H1 (cell line): ENCODE results near the gene ARHGEF7. TPM values are rescaled to one million over a fixed set of nuclear protein-coding genes. Genes with fewer than 3 reads are reported as not detected.

Source experiments
- CTCF ChIA-PET: fragments of 300-600 bp; sonication (Branson Sonifier 250); formaldehyde crosslinking; loops from one replicate; lab custom pipeline; 2021; ENCODE audit not compliant: partially characterized antibody; lab: Charles Lee
- POLR2A ChIA-PET: fragments of 300-600 bp; sonication (Branson Sonifier 250); formaldehyde crosslinking; loops from one replicate; lab custom pipeline; 2021; ENCODE audit warnings: inconsistent platforms; ENCODE audit not compliant: partially characterized antibody; lab: Charles Lee
- DNase-seq, 2 experiments: peaks; one replicate each; pipeline versions ENCODE4 v3.0.0 to v3.0.0-alpha.2; 2010 to 2022; ENCODE audit warnings: low spot score in 2 of 2, low read depth in 1 of 2, mixed read lengths in 1 of 2
- FAIRE-seq: peaks from 2 replicates; lab custom pipeline; 2011; peaks lifted over from hg19 to GRCh38; lab: Jason Lieb, UNC
- H2AFZ ChIP-seq: 2 replicates; pipeline ENCODE4 v1.8.1; 2012; ENCODE audit warnings: low read length, inconsistent platforms
- H2AK5ac ChIP-seq: 2 replicates; pipeline ENCODE4 v1.6.1; 2013; ENCODE audit warnings: low read depth, low read length
- H2BK120ac ChIP-seq: replicated peaks from 2 replicates; pipeline ENCODE3; 2013; ENCODE audit warnings: low read depth, low read length, inconsistent platforms
- H2BK12ac ChIP-seq: 2 replicates; pipeline ENCODE4 v1.6.1; 2013; ENCODE audit warnings: low read depth, low read length
- H2BK15ac ChIP-seq: 2 replicates; pipeline ENCODE4 v1.6.1; 2013; ENCODE audit warnings: low read length
- H2BK20ac ChIP-seq: 2 replicates; pipeline ENCODE4 v1.6.1; 2013; ENCODE audit warnings: low read length
- H2BK5ac ChIP-seq: 2 replicates; pipeline ENCODE4 v1.6.1; 2013; ENCODE audit warnings: low read depth, low read length
- H3K14ac ChIP-seq: 2 replicates; pipeline ENCODE4 v1.6.1; 2013; ENCODE audit warnings: inconsistent platforms; ENCODE audit not compliant: insufficient read length
- H3K18ac ChIP-seq: 2 replicates; pipeline ENCODE4 v1.6.1; 2013; ENCODE audit warnings: low read length; ENCODE audit errors: extremely low read depth
- H3K23ac ChIP-seq: 2 replicates; pipeline ENCODE4 v1.6.1; 2013; ENCODE audit warnings: inconsistent platforms; ENCODE audit not compliant: insufficient read length
- H3K23me2 ChIP-seq: 2 replicates; pipeline ENCODE4 v1.6.1; 2013; ENCODE audit warnings: low read depth, low read length
- H3K27ac ChIP-seq: 2 replicates; pipeline ENCODE4 v1.6.1; 2011; ENCODE audit warnings: low read depth, low read length, inconsistent platforms
- H3K27me3 ChIP-seq, 4 experiments: replicated peaks in 1 of 4; 1 replicate in 1 of 4; 2 replicates in 3 of 4; pipeline versions ENCODE4 v1.6.1 to v1.8.1; 2011 to 2013; ENCODE audit warnings: low read length in 3 of 4, mild to moderate bottlenecking in 3 of 4, inconsistent platforms in 2 of 4, mixed read lengths in 2 of 4, moderate library complexity in 1 of 4; ENCODE audit not compliant: control insufficient read depth in 3 of 4, insufficient read depth in 3 of 4; ENCODE audit errors: extremely low read depth in 1 of 4
- H3K36me3 ChIP-seq, 4 experiments: 2 replicates each; pipeline versions ENCODE4 v1.6.1 to v1.8.1; 2011 to 2013; ENCODE audit warnings: mild to moderate bottlenecking in 4 of 4, low read length in 3 of 4, moderate library complexity in 2 of 4, control low read depth in 1 of 4, inconsistent platforms in 1 of 4; ENCODE audit not compliant: insufficient read depth in 4 of 4, control insufficient read depth in 2 of 4
- H3K4ac ChIP-seq: replicated peaks from 2 replicates; pipeline ENCODE3; 2013; ENCODE audit warnings: low read length, low read depth, mixed read lengths, inconsistent platforms; ENCODE audit not compliant: insufficient read length
- H3K4me1 ChIP-seq, 4 experiments: replicated peaks in 1 of 4; 1 replicate in 1 of 4; 2 replicates in 3 of 4; pipeline versions ENCODE4 v1.6.1 to v1.8.1; 2011 to 2013; ENCODE audit warnings: low read length in 3 of 4, inconsistent platforms in 2 of 4, mixed read lengths in 1 of 4; ENCODE audit not compliant: insufficient read depth in 4 of 4, control insufficient read depth in 3 of 4
- H3K4me2 ChIP-seq, 2 experiments: 2 replicates each; pipeline versions ENCODE4 v1.6.1 to v1.8.1; 2011 to 2013; ENCODE audit warnings: low read depth in 2 of 2, low read length in 2 of 2, control low read depth in 1 of 2, inconsistent platforms in 1 of 2, mild to moderate bottlenecking in 1 of 2; ENCODE audit not compliant: insufficient read depth in 1 of 2
- H3K4me3 ChIP-seq, 4 experiments: fragments of 200-600, 300-600 bp in 1 of 4; sonication (generic), shearing (Covaris generic), sonication (Bioruptor Twin) in 1 of 4; 2 replicates each; pipeline versions ENCODE4 v1.5.1 to v1.8.1; 2011 to 2016; ENCODE audit warnings: low read length in 4 of 4, low read depth in 3 of 4, control low read depth in 2 of 4, inconsistent platforms in 2 of 4, mild to moderate bottlenecking in 2 of 4, mixed read lengths in 1 of 4, moderate library complexity in 1 of 4; ENCODE audit not compliant: insufficient read depth in 2 of 4; ENCODE audit errors: extremely low read depth in 1 of 4
- H3K56ac ChIP-seq: replicated peaks from 2 replicates; pipeline ENCODE3; 2013; ENCODE audit warnings: low read depth, mild to moderate bottlenecking, mixed read lengths, low read length, inconsistent platforms; ENCODE audit not compliant: insufficient read length
- H3K79me1 ChIP-seq: 2 replicates; pipeline ENCODE4 v1.6.1; 2013; ENCODE audit warnings: low read depth, low read length, control low read depth
- H3K79me2 ChIP-seq, 2 experiments: 2 replicates each; pipeline versions ENCODE4 v1.6.1 to v1.8.1; 2012 to 2013; ENCODE audit warnings: low read length in 2 of 2, mild to moderate bottlenecking in 2 of 2, inconsistent platforms in 1 of 2; ENCODE audit not compliant: insufficient read depth in 2 of 2, control insufficient read depth in 1 of 2
- H3K9ac ChIP-seq, 4 experiments: replicated peaks in 1 of 4; 1 replicate in 1 of 4; 2 replicates in 3 of 4; pipeline versions ENCODE4 v1.6.1 to v1.8.1; 2011 to 2013; ENCODE audit warnings: low read depth in 3 of 4, low read length in 3 of 4, control low read depth in 2 of 4, mild to moderate bottlenecking in 2 of 4, moderate library complexity in 2 of 4, inconsistent platforms in 1 of 4; ENCODE audit errors: extremely low read depth in 1 of 4
- H3K9me3 ChIP-seq, 2 experiments: 2 replicates each; pipeline versions ENCODE4 v1.6.1 to v1.8.1; 2012 to 2013; ENCODE audit warnings: mild to moderate bottlenecking in 2 of 2, moderate library complexity in 2 of 2, control low read depth in 1 of 2, inconsistent platforms in 1 of 2, low read depth in 1 of 2, low read length in 1 of 2, mixed read lengths in 1 of 2; ENCODE audit not compliant: insufficient read depth in 2 of 2
- H4K20me1 ChIP-seq, 2 experiments: replicated peaks in 1 of 2; 2 replicates each; pipeline versions ENCODE3 to v1.8.1; 2011 to 2013; ENCODE audit warnings: inconsistent platforms in 2 of 2, low read length in 2 of 2, mild to moderate bottlenecking in 1 of 2; ENCODE audit not compliant: insufficient read depth in 2 of 2, control insufficient read depth in 1 of 2
- H4K5ac ChIP-seq: 2 replicates; pipeline ENCODE4 v1.6.1; 2013; ENCODE audit warnings: low read length, low read depth, mixed read lengths, inconsistent platforms; ENCODE audit not compliant: insufficient read length
- H4K8ac ChIP-seq: 2 replicates; pipeline ENCODE4 v1.8.0; 2013; ENCODE audit warnings: mild to moderate bottlenecking, moderate library complexity, low read length, inconsistent platforms; ENCODE audit not compliant: insufficient read depth; ENCODE audit errors: extremely low read depth
- H4K91ac ChIP-seq: replicated peaks from 2 replicates; pipeline ENCODE3; 2013; ENCODE audit warnings: low read length, mixed read lengths, inconsistent platforms; ENCODE audit not compliant: insufficient read length
- ASH2L ChIP-seq: fragments of 200-600, 300-600 bp; sonication (generic); IDR thresholded peaks from one replicate; pipeline ENCODE4 v1.7.1; 2017; ENCODE audit warnings: low read length
- BACH1 ChIP-seq: IDR thresholded peaks from 2 replicates; pipeline ENCODE4 v1.6.1; 2012; ENCODE audit warnings: low read length, improper control_type of control experiment
- CBX5 ChIP-seq: fragments of 300-800, 300-1000 bp; sonication (generic); IDR thresholded peaks from 2 replicates; pipeline ENCODE4 v1.7.1; 2016; ENCODE audit warnings: antibody characterized with exemption, low read length, low read depth
- CEBPB ChIP-seq: IDR thresholded peaks from 2 replicates; pipeline ENCODE4 v1.6.1; 2012; ENCODE audit warnings: low read depth, low read length
- CHD1 ChIP-seq: IDR thresholded peaks from 2 replicates; pipeline ENCODE4 v1.6.1; 2012; ENCODE audit warnings: low read depth, low read length, improper control_type of control experiment
- EGR1 ChIP-seq: IDR thresholded peaks from 2 replicates; pipeline ENCODE4 v1.6.1; 2011; ENCODE audit warnings: low read depth, low read length, borderline replicate concordance
- EP300 ChIP-seq, 2 experiments: IDR thresholded peaks; 1 replicate in 1 of 2; 2 replicates in 1 of 2; pipeline ENCODE4 v1.6.1; 2011 to 2012; ENCODE audit warnings: low read depth in 2 of 2, low read length in 2 of 2, mild to moderate bottlenecking in 2 of 2, borderline replicate concordance in 1 of 2, inconsistent platforms in 1 of 2, moderate library complexity in 1 of 2
- NANOG ChIP-seq: IDR thresholded peaks from 2 replicates; pipeline ENCODE4 v1.6.1; 2011; ENCODE audit warnings: low read length, low read depth, mild to moderate bottlenecking, inconsistent platforms; ENCODE audit not compliant: insufficient read depth, poor library complexity, severe bottlenecking
- SIN3A ChIP-seq, 2 experiments: IDR thresholded peaks in 1 of 2; conservative IDR thresholded peaks in 1 of 2; 2 replicates each; pipeline ENCODE4 v1.6.1; 2011 to 2012; ENCODE audit warnings: low read length in 2 of 2, improper control_type of control experiment in 1 of 2, low read depth in 1 of 2, mild to moderate bottlenecking in 1 of 2
- SIRT6 ChIP-seq: IDR thresholded peaks from one replicate; pipeline ENCODE4 v1.7.1; 2012; ENCODE audit warnings: low read length, inconsistent platforms
- SP2 ChIP-seq: IDR thresholded peaks from 2 replicates; pipeline ENCODE4 v1.6.1; 2012; ENCODE audit warnings: mild to moderate bottlenecking, low read length, inconsistent platforms
- SUZ12 ChIP-seq: fragments of 200-600 bp; sonication (generic); IDR thresholded peaks from 2 replicates; pipeline ENCODE4 v1.6.1; 2012; ENCODE audit warnings: mild to moderate bottlenecking, inconsistent platforms, low read length, moderate library complexity, mixed read lengths
- YY1 ChIP-seq: IDR thresholded peaks from 2 replicates; pipeline ENCODE4 v1.6.1; 2011; ENCODE audit warnings: low read depth, mild to moderate bottlenecking, low read length
- ZNF274 ChIP-seq: IDR thresholded peaks from 2 replicates; pipeline ENCODE4 v1.7.0; 2012; ENCODE audit warnings: low read length, borderline replicate concordance; ENCODE audit errors: extremely low read depth
- WGBS, 2 experiments: shearing (Covaris generic) in 1 of 2; methylation state at CpG; one replicate each; pipeline versions ENCODE4 v1.1.6 to v1.1.7; 2013 to 2015; ENCODE audit warnings: low lambda C conversion rate in 2 of 2, mixed read lengths in 2 of 2, inconsistent platforms in 1 of 2, low coverage in 1 of 2, missing lambda C conversion rate in 1 of 2; ENCODE audit not compliant: insufficient replicate concordance in 2 of 2, insufficient coverage in 1 of 2, insufficient read length in 1 of 2; ENCODE audit errors: extremely low coverage in 1 of 2, missing lambda C conversion rate in 1 of 2; 5-methylcytosine and 5-hydroxymethylcytosine counted together
- polyA plus RNA-seq, 7 experiments: library from polyadenylated mRNA; depleted of rRNA in 3 of 7; stranded (reverse) in 5 of 7; unstranded in 2 of 7; fragments of >200 nt in 5 of 7; fragments of 200-250 nt in 2 of 7; gene quantifications; 1 replicate in 5 of 7; 2 replicates in 1 of 7; 4 replicates in 1 of 7; pipeline versions ENCODE4 v1.2.1 to v1.2.3, GENCODE V29; 2011 to 2013; ENCODE audit warnings: missing spikeins in 2 of 7, mixed read lengths in 2 of 7
- total RNA-seq: library from RNA; stranded (reverse); fragmentation: NEBNext Ultra II Directional; extraction: Animal tissue kit (Norgen Biotek cat#: 25700); gene quantifications from 2 replicates; pipeline ENCODE4 v1.2.1, GENCODE V29; 2021
- TF ChIP-seq, protein P1 (sequence below): IDR thresholded peaks from 2 replicates; pipeline ENCODE4 v1.6.1; 2012; ENCODE audit warnings: inconsistent platforms

The ARHGEF7 gene
- total and polyA plus RNA-seq, 2 of the 8 experiments (the other 6 are each of a cell fraction or from before 2014, with no cell fraction given), result 26.2 to 56.5 TPM

DNA sequence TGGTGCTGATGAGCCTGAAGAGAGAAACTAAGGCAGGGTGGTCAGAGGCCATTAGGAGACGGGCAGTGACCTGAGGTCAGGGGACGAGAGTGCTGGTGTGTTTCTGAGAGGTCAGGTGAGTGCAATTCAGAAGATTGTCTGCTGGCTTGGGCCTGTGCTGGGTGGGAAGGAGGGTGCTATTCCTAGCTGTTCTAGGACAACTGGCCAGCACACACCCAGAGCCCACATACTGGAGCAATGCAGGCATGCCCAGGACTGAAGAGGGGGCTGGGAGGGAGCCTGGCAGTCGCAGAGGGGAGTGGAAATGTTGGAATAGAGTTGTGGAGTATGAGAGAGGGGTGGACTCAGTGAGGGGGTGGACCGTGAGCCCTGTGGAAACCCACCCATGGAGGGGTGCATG lies 16.5 kb downstream of the ARHGEF7 start:
- Histone ChIP-seq H3K79me1 (no peaks in the 10 kb centered on the region), H3K4me3 (no peak overlapping the region), H3K79me2 (no peaks in the 10 kb centered on the region), H3K18ac (no peak overlapping the region), H3K4me1 (no peaks in the 10 kb centered on the region), H3K4me2 (no peak overlapping the region), H2BK5ac (no peak overlapping the region), H3K27ac (no peak overlapping the region), H4K20me1 (no peaks in the 10 kb centered on the region), H4K5ac (no peak overlapping the region), H2AK5ac (no peak overlapping the region), H3K23ac (no peak overlapping the region), H3K36me3 (no peaks in the 10 kb centered on the region), H3K56ac (no peak overlapping the region), H3K27me3 (no peaks in the 10 kb centered on the region), H2BK12ac (no peak overlapping the region), H3K9me3 (no peaks in the 10 kb centered on the region), H3K23me2 (no peaks in the 10 kb centered on the region), H4K91ac (no peak overlapping the region), H3K9ac (no peak overlapping the region), H3K4ac (no peak overlapping the region), H2AFZ (no peak overlapping the region), H2BK20ac (no peak overlapping the region), H2BK120ac (no peak overlapping the region), H4K8ac (no peak overlapping the region), H2BK15ac (no peak overlapping the region), H3K14ac (no peak overlapping the region)
- CTCF ChIA-PET, result interaction anchor here (0.8 kb wide), 1 partner anchor 172 kb away, joined by 4 read pairs; no protein-coding TSS in a partner anchor
- POLR2A ChIA-PET, result no interaction called here
- WGBS, 2 experiments, result 95% methylated on average over 4 of the region's 4 CpGs; no CpG with 5 or more reads in 1 of the 2 experiments
- DNase-seq, result no peak
- FAIRE-seq, result no peak
- TF ChIP-seq YY1, result no peak
- no peak for TF ChIP-seq CBX5
- no peak for TF ChIP-seq SIN3A (conservative IDR thresholded peaks at IDR 0.05 in 1 of 2, IDR thresholded peaks at IDR 0.05 in 1 of 2; ENCODE audit: low read depth in 1 of 2, low read length in 2 of 2)
- no peak for TF ChIP-seq CHD1
- no peak for TF ChIP-seq NANOG
- no peak for TF ChIP-seq EGR1
- TF ChIP-seq SIRT6, result no peak
- TF ChIP-seq SUZ12, result no peak
- no peak for TF ChIP-seq SP2
- no peak for TF ChIP-seq EP300 (IDR thresholded peaks at IDR 0.05; ENCODE audit: borderline replicate concordance in 1 of 2, low read depth in 2 of 2, low read length in 2 of 2)
- TF ChIP-seq BACH1, result no peak
- TF ChIP-seq ZNF274, result no peak
- TF ChIP-seq ASH2L, result no peak
- no peak for TF ChIP-seq CEBPB
- TF ChIP-seq, protein P1, sequence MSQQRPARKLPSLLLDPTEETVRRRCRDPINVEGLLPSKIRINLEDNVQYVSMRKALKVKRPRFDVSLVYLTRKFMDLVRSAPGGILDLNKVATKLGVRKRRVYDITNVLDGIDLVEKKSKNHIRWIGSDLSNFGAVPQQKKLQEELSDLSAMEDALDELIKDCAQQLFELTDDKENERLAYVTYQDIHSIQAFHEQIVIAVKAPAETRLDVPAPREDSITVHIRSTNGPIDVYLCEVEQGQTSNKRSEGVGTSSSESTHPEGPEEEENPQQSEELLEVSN, result no peak
